GM18519 (cell line): ENCODE results near the gene ZNF469.

Experiments
- ATAC-seq: cut with Tn5 transposase; IDR thresholded peaks from one replicate; pipeline ENCODE4 v1.9.1; 2021; ENCODE audit warnings: mild to moderate bottlenecking, moderate library complexity; ENCODE audit not compliant: unreplicated experiment, low FRiP score

ZNF469 gene

DNA sequence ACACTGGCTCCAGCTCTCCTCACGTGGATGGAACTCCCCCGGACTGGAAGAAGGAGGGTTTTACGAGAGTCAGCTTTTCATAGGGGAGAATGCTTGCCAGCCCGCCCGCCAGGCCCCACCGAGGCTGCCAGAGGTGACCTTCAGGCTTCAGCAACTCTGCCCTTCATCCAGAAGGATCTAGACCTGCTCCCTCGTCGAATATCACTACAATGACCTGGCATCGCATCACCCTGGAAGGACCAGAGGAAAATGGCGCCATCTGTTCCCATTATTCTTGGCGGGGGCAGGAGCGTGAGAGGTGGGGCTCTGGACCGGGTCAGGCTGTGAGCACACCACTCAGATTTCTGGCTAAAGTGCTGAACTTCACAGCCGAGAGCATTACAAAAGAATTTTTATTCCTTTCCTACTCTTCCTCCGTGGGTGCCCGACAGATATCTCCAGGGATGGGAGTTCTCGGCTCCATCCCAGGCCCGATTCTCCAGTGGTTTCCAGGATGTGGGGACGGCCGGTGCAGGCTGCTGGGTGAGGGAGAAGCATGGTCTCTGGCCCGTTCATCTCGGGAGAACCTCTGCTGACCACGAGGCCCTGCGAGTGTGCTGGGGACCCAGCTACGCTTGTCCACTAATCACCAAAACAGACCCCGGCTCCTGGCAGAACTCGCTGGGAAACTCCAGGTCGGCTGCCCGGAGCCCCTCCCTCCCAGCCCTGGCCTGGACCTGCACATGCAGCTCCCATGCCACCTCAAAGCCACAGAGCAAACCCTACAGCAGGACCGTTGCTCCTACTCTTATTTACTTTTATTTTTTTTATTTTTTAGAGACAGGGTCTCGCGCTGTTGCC, 36.8 kb upstream of the ZNF469 start:
- ATAC-seq: no peak

DNA sequence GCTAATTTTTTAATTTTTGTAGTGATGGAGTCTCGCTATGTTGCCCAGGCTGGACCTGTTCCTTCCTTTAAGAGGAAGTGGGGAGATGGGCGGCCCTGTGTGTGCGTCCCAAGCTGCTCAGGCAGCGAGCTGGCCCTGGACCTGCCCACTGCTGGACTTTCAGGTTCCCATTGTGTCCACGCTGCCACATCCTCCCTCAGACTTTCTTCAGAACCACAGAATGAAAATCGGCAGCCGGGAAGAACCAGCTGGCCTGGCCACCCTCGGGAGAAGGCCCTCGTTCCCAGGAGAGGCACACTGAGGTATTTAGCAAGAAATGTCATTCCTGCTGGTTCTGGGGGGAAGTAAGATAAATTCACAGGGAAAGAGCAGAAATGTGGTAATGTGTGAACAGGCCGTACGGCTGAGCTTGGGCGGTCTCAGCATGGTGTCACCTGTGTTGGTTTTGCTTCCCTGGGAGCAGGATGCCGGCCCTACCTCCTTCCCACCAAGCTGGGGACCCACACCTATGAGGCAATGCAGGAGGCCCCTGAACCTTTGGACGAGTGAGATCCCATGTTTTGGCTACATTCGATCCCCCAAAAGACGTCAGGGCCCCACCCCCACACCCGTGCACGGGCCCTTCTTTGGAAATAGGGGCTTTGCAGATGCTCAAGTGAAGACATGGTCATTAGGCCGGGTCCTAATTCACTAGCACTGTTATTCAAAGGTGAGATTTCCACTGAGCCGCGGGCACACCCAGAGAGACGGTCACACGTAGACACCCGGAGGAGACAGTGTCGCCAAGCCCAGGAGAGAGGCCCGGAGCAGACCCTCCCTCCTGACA, 35.9 kb upstream of the ZNF469 start:
- ATAC-seq: no peak

DNA sequence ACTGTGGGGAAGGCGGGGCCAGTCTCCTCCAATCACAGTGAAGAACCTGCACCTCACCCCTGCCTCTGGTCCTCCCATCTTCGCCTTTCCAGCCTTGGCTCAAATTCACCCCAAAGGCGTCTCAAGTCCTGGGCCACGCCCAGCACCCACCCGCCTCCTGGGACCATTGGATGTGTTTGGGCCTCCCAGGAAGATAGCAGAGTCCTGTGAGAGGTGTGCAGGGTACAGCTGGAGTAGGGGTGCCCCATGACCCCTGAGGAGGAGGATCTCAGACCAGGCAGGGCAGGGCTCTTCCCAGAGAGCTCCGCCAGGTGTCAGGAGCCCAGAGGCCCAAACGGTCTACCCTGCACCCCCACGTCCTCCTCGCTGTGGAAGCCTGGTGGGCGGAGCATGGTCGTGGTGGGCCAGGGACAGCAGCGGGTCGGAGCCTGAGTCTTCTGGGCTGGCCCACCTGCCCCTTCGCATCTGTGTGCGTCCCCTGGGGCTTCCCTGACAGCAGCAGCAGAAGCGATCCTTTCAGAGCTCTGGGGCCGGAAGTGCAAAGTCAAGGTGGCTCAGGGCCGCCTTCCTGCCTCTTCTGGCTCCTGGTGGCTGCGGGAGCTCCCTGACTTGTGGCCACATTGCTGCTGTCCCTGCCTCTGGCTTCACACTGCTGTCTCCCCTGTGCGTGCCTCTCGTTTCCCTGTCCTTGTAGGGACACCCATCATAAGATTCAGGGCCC, 34.9 kb upstream of the ZNF469 start:
- no peak for ATAC-seq

DNA sequence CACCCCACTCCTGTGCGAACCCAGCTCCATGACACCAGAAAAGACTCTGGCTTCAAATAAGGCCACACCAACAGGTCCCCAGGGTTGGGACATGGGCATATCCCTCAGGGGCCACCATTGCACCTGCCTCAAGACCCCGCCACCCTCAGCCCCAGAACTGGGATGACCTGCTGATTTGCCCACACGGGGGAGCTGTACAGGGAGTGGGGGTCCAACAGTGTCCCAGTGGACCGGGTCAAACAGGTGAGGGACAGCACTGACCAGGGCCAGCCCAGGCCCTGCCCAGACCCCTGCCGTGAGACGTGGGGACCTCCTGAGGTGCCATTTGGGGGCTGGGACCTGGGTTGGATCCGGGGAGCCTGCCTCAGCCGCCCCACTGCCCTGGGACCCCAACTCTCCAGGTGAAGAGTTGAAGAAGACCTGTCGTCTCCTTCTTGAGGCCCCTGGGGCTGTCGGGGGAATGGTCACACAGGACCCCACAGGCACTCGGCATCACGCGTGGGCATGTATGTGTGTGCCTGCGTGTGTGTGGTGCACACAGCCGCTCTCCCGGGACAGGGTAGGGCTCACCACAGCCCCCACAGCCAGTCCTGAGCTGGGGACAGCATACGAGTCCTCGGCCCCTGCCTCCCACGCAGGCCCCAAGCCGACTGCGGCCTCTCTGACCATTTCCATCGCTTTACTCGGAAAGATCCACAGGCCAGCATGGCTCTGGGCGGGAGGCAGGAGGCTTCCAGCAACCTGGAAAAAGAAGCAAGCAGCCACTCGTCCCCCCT, 34.2 kb upstream of the ZNF469 start:
- ATAC-seq: no peak

DNA sequence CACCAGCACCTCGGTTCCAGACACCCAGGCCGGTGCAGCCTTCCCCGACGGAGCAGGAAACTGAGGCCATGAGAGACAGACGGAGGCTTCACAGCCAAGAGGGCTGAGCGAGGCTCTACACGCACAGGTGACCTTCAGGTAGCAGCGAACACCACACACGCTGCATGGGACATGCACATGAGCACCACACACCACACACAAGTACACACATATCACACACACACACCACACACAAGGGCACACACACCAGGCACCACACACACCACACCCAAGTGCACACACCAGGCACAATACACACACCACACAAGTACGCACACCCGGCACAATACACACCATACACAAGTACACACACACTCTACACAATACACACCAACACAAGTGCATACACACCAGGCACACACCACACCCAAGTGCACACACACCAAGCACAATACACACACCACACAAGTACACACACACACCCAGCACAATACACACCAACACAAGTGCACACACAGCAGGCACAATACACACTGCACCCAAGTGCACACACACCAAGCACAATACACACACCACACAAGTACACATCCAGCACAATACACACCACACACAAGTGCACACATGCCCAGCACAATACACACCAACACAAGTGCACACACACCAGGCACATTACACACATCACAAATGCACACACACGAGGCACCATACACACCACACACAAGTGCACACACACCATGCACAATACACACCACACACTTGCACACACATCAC, 33.4 kb upstream of the ZNF469 start:
- ATAC-seq: no peak

DNA sequence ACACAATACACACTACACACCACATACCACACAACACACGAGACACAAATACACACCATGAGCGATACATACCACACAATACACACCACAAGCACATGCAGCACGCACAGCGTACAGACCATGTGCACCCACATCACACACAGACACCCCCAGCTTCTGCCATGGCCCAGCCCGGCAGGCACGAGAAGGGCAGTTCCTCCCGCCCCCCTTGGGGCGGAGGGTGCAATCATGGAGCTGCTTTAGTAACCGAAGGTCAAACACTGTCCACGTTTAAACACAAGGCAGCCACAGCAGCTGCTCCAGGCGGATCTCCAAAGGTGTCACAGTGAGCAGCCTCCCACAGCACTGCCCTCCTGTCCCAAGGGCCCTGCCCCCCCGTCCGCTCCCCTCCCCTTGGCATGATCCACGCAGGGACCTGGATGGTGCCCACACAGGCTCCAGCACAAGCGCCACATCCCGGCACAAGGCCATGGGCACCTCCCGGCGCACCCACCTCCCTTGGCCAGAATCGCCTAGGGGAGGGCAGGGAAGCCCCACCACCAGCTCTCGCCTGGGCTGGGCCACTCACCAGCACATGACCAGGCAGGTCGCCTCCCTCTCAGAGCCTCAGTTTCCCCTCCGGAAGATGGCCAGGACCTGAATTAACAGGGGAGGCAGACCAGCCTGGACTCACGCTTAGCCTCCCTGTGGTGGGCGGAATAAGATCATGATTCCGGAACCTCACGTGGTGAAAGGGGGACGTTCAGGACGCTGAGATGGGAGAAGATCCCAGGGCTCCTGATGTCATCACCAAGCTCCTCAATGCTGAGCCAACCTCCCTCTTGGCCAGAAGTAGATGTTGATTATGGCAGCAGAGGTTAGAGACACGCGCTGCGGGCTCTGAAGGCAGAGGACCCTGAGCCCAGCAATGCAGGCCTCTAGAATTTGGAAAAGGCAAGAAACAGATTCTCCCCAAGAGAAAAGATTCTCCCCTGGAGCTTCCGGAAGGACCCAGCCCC, 32.6 kb upstream of the ZNF469 start:
- no peak for ATAC-seq

DNA sequence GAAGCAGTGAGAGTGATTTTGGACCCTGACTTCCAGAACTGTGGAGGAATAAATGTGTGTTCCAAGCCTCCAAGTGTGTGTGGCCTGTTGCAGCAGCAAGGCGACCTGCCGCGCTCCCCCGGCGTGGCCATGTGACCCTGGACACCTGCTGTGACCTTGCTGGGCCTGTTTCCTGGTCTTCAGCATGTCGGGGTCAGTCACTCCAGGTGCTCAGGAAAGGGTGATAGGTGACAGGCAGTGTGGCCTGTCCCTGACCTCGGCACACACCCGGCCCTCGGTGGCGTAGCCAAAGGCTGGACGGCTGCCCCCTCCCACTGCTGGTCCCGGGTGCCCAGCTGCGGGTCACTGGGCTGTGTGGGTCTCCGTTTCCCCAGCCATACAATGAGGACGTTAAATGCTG, 31.8 kb upstream of the ZNF469 start:
- ATAC-seq: no peak

DNA sequence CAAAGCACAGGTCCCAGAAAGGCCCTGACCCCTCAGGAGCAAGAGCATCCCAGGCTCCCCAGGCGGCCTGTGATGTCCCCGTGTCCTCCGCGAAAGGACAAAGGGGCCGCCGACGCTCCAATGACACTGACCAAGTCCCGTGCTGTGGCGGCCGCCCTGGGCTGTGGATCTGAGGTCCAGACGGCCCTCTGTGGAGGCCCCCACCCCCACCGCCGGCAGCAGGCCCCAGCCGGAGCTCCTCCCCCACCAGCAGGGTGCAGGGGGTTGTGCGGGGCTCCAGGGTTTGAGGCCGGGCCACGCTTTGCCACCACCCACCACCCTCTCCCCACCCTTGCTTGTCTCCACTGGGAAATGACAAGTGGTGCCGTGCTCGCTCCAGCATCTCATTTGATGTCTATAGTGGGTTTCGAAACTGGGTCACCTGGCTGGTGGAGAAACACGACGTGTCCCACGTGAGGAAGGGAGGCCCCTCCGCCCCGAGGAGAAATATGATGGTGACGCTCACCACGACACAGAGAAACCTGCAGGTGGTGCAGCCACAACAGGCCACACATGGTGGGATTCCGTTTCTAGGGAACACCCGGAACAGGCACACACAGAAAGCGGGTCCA, 31.2 kb upstream of the ZNF469 start:
- ATAC-seq: no peak

DNA sequence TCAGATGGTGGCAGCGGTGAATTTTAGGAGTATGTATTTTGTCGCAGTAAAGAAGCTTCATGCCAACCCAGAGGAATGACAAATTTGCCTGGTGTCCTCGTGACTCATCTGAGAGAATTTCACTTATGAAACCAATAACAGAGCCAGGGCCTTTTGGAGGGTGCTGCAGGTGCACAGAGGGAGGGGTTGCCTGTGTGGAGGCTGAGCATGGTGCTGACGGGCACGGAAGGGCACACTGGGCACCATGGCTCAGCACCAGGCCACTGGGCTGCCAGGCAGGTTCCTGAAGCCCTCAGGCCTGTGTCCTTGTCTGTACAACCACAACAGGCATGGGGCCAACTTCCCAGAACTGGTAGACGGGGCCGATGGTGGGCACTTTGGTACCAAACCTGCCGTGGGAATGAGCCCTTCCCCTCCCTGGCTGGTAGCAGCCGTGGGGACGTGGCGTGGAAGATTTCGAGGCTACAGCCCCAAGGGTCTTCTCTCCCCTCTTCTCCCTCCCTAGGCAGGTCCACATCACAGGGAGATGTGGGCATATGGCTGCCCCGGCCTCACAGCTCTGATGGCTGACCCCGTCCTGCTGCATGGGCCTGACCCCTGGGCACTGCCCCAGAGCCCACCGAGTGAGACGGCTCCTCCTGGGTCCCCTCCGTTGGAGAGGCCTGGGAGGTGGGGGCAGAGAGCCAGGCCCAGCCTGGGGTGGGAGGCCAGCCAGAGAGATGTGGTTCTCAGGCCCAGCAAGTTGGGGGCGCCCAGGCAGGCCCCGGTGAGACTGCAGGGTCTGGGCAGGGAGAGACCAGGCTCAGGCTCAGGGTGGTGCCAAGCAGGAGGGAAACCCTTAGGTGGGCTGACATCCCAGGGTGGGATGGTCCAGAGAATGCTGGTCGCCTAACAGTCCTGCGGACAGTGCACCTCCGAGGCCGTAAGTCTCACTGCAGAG, 30.2 kb upstream of the ZNF469 start:
- no peak for ATAC-seq

DNA sequence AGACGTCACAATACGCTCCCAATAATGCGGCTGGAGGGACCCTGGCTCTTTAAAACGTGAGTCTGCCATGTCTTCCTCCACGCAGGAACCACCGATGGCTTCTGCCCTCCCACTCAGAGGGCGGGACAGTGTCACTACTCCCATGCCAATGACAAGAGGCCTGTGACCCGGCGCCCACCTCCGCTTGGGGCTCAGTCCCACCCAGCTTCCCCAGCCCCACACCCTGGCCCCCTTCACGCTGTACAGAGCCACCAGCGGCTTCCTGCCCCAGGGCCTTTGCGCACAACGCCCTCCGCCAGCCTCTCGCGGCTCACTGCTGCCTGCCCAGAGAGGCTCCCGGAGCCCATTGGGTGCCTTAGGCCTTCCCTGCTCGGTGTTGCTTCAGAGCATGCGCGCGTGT, 29.5 kb upstream of the ZNF469 start:
- no peak for ATAC-seq

DNA sequence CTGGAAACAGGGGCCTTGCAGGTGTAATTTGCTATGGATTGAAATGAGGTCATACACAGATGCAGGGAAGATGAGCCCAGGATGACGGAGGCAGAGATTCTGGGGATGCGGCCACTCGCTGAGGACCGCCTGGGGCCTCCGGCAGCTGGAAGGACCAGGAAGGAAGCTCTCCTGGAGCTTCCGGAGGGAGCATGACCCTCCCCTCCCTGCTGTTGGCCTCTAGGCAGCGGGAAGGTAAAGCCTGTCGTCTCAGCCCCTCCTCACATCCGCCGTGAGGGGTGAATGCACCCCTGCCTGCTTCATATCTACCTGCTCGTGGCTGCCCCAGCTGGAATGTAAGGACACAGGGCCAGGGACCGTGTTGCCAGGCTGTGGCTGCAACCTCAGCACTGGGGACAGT, 29.1 kb upstream of the ZNF469 start:
- ATAC-seq: no peak

DNA sequence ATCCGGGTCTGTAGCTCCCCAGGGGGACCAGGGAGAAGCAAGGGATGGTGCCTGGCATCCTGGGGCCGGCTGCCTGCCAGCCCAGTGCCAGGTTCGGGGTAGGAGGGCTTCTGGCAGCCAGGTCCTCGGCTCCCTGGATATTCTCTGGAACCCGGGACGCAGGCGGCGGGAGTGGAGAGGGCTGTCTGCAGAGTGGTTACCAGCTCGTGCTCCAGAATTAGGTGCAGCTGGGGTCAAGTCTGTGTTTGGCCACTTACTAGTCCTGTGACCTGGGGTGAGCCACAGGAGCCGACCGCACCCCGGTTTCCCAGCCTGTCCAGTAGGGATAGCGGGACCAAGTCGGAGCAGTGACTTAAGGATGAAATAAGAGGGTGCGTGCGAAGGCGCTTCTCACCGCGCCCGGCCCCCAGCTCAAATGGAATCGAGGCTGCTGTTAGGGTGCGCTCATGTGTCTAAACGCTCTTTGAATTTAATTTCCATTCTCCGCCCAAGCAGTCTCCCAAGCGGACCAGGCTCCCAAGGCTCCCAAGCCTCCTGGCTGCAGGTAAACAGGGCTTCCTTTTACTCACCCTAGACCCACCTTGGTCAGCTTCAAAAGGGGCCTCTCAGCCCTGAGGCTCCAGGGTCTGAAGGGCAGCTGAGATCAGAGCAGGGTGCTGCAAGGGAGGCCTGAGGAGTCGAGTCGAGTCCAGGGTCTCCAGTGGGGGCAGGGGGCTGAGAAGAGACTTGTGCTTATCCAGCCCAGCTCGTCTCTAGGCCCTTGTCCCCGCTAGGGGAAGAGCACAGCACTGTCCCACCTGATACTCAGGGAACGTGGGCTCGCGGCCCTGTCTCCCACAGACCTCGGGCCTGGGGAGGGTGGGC, 28.3 kb upstream of the ZNF469 start:
- ATAC-seq: no peak

DNA sequence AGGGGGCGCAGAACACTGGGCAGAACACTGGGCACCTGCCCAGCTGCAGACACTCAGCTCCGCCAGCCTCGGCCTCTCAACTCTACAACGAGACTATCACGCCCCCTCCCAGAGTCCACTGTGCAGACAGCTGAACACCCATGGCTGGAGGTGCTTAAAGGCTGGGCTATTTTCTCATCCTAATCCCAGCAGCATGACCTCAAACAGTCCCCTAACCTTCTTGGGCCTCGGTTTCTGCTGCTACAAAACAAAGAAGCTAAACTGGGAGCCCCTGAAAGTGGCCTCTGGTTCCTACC, 27.7 kb upstream of the ZNF469 start:
- ATAC-seq: no peak

DNA sequence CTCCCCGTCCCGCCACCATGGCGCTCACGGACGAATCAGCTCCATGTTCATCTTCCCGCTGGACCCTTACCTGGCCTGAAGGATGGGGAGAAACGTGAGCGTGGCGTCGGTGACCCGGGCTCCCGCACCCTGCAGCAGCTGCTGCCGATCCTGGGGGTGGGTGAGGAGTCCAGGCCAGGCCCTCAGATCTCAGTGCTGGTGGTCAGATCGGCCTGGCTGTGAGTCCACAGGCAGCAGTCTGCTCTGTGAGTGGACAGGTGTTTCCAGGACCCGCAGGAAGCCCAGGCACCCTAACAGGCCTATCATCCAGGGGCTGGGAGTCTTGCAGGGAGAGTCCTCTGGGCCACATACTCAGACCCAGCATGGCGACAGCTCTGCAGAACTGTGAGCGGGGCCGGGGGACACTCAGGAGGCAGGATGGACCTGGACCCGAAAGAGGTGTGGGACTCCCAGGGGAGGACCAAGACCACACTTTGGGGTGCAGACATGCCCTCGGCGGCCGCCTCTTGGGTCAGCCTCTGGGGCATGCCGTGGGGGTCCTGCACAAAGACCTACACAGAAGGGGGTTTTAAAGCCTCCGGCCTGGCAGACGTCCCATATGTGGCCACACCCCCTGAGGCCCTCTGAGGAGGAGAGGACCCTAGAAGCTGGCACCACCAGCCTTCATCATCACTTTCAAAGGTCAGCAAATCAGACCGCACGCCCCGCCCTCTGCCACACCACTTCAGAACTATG, 27.2 kb upstream of the ZNF469 start:
- ATAC-seq: no peak

DNA sequence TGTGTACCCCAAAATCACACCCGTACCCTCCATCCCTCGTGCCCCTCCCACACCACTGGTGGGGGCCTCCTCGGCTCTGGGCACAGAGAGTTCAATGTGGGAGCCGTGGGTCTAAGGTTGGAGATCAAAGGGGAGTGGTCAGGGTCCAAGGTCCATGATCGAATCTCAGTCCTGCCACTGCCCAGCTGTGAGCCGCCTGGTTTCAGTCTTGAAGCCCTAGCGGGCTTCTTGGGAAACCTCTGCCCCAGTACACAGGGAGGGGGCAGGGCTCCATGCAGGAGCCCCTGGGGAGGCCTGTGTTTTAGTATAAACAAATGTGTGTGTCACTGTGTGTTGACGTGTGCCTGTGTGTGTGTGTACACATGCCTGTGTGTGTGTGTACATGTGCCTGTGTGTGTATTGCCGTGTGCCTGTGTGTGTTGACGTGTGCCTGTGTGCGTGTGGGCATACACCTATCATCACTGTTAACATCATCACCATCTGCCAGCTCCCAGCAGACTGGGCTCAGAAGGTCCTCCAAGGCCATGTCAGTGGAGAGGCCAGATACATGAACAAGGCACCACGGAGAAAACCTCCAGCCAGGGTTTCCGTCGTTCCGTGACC, 26.5 kb upstream of the ZNF469 start:
- no peak for ATAC-seq
